Hepatocyte (in vitro differentiated cells): ENCODE measurements around the gene ANKRD39.

Source experiments
- EZH2 ChIP-seq: fragments of 200-600 bp; sonication (generic); IDR thresholded peaks from 2 replicates; pipeline ENCODE4 v1.6.1; 2016; ENCODE audit warnings: antibody characterized with exemption, mild to moderate bottlenecking, borderline replicate concordance
- TF ChIP-seq, protein P1 (sequence below): fragments of 200-600 bp; sonication (generic); IDR thresholded peaks from 2 replicates; pipeline ENCODE4 v1.5.1; 2016; ENCODE audit warnings: antibody characterized with exemption, mild to moderate bottlenecking; ENCODE audit not compliant: poor library complexity

DNA sequence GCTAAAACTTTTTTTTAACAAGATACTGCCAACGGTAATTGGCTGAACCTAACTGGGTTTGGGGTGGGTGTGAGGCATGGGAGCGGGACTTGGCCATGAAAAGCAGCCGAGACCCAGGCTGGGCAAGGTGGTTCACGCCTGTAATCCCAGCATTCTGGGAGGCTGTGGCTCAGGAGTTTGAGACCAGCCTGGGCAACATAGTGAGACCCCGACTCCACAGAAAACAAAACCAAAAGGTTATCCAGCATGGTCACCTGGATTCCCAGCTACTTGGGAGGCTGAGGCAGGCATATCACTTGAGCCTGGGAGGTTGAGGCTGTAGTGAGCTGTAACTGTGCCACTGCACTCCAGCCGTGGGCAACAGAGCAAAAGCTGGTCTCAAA, 23.1 kb upstream of the ANKRD39 start:
- TF ChIP-seq, protein P1, sequence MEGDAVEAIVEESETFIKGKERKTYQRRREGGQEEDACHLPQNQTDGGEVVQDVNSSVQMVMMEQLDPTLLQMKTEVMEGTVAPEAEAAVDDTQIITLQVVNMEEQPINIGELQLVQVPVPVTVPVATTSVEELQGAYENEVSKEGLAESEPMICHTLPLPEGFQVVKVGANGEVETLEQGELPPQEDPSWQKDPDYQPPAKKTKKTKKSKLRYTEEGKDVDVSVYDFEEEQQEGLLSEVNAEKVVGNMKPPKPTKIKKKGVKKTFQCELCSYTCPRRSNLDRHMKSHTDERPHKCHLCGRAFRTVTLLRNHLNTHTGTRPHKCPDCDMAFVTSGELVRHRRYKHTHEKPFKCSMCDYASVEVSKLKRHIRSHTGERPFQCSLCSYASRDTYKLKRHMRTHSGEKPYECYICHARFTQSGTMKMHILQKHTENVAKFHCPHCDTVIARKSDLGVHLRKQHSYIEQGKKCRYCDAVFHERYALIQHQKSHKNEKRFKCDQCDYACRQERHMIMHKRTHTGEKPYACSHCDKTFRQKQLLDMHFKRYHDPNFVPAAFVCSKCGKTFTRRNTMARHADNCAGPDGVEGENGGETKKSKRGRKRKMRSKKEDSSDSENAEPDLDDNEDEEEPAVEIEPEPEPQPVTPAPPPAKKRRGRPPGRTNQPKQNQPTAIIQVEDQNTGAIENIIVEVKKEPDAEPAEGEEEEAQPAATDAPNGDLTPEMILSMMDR: no peak
- no peak for TF ChIP-seq EZH2
